IPS DF 19.7 (cell line): ENCODE results near the gene BCAR3.
"Not testable (repeated sequence)": the region's sequence is repeated elsewhere in the genome, so short reads cannot be mapped to it uniquely, and the experiment has no call there.

Experiments
- DNase-seq: peaks from one replicate; pipeline ENCODE4 v3.0.0-alpha.2; 2013; ENCODE audit warnings: low read depth, low spot score

The BCAR3 gene

GRCh38 chr1:93577536-93578432 is 103.9 kb downstream of the BCAR3 start:
- DNase-seq, result no peak

DNA sequence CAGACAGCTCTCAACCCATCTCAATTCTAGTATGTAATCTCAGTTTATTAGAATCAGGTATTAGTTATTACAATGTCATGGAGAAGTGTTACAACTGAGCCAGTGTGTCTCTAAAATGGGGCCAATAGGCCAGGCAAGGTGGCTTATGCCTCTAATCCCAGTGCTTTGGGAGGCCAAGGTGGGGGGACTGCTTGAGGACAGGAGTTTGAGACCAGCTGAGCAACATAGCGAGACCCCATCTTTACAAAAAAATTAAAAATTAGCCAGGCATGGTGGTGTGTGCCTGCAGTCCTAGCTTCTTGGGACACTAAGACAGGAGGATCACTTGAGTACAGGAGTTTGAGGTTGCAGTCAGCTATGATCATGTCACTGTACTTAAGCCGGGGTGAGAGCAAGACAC is 104.9 kb downstream of the BCAR3 start:
- DNase-seq, result no peak

GRCh38 chr1:93576346-93576745 is 105.3 kb downstream of the BCAR3 start:
- no peak for DNase-seq

GRCh38 chr1:93575621-93576284 is 105.9 kb downstream of the BCAR3 start:
- DNase-seq, result no peak

DNA sequence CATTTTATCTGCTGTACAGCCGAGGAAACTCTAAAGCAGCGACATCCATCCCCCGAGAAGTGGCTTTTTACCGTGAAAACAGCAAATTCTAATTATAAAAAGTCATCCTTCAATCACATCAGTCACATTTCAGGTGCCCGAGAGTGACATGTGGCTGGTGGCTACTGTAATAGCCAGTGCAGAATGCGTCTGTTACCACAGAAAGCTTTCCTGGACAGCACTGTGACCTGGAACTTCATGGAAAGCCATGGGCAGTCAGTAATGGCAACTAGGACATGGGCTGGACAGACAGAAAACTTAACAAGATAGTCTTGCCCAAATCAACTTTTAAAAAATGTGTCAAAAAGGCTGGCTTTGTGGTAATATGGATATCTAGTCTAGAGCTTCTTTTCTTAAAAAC is 106.6 kb downstream of the BCAR3 start:
- no peak for DNase-seq

GRCh38 chr1:93574511-93574910 is 107.1 kb downstream of the BCAR3 start:
- DNase-seq, result no peak

GRCh38 chr1:93573940-93574469 is 107.6 kb downstream of the BCAR3 start:
- DNase-seq, result no peak

DNA sequence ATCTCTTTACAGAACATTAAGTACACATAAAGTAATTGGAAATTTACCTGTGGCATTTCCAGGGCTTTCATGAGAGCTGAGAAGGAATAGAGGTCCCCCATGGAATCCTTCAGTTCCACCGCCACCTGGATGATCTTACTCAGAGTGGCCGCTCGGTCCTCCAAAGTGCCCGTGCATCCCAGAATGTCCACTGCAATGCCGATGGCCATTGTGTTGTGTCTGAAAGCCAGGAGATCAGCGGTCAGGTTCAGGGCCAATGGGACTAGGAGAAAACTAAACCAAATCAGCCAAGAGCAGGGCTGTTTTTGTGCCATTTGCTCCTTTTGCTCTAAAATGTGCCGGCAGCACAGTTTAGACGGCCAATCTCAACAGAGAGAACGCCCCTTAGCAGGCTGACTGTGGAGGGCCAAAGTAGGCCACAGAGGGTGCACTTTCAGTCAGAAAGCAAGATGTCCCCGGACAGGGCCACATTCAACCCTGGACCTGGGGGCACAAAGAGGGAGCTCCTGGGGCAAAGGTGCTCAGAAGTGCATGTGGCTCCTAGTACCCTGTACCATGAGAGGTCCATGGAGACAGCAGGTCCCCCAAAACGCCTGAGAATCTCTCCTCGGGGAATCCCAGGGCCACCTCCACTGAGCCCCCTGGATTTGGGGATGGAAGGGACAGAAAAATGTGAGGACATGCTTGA is 109.9 kb downstream of the BCAR3 start:
- no peak for DNase-seq

- no peak for DNase-seq
Observed at GRCh38 chr1:93569489-93569888, 112.1 kb downstream of the BCAR3 start.

- no peak for DNase-seq
Observed at GRCh38 chr1:93567255-93567918, 114.2 kb downstream of the BCAR3 start.

GRCh38 chr1:93566227-93566626 is 115.4 kb downstream of the BCAR3 start:
- no peak for DNase-seq

GRCh38 chr1:93565496-93566206 is 116.0 kb downstream of the BCAR3 start:
- no peak for DNase-seq

DNA sequence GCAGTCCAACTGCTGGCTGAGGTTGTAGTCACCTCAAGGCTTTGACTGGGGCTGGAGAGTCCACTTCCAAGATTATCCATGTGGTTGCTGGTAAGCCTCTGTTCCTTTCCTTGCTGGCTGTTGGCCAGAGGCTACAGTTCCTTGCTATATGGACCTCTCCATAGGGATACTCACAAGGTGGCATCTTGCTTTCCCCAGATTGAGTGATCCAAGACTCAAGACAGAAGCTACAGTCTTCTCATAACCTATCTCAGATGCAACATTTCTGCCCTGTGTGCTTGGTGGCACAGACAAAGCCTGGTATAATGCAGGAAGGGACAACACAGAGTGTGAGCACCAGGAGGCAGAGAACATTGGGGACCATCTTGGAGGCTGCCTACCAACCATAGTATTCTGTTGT is 121.9 kb downstream of the BCAR3 start:
- no peak for DNase-seq

DNA sequence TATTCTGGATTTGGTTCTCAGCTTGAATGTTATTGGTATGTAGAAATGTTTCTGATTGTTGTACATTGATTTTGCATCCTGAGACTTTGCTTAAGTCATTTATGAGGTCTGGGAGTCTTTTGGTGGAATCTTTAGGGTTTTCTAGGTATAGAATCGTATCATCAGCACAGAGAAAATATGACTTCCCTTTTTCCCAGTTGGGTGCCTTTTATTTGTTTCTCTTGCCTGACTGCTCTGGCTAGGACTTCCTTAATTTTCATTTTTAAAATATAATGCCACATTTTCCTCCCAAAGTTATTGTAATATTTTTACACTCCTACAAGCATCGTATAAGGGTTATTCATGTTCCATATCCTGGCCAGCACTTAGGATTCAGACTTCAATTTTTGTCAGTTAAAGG is 122.6 kb downstream of the BCAR3 start:
- DNase-seq, result no peak

- DNase-seq, result no peak
Observed at GRCh38 chr1:93556291-93556690, 125.3 kb downstream of the BCAR3 start.

DNA sequence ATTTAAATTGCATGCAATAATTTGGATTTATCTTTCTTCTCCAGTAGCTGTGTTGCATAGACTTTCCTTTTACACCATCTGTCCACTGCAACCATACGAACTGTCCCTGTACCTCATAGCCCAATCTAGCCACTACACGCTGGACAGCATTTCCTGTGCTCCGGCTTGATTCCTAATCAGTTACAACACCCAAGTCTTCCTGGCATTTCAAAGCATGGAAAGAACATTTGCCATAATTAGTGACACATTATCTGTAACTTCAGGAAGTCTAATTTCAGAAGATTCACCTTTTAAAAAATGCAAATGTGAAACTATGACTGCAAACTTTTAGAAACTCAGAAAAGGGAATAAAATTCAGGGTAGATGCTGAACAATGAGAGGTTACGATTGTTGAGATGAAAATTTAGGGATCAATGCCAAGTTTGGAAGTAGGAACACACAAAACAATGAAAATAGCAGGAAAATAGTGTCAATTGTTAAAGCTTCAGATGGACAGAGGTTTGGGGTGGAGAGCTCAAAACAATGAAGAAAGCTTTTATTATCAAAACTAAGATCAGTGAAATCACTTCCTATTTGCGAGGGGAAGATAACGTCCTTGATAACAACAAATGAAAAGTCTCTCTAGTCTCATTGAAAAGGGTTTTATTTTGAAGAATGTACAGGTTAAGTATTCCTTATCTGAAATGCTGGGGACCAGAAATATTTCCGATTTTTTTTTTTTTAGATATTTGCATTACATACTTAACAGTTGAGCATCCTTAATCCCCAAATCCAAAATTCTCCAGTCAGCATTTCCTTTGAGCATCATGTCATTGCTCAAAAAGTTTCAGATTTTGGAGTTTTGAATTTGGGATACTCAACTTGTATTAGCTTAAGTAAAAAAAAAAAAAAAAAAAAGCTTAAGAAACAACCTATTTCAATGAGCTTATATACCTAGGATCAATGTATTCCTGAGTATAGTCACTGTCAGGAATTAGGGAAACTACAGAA is 126.5 kb downstream of the BCAR3 start:
- no peak for DNase-seq

- DNase-seq, result not testable (repeated sequence)
Observed at GRCh38 chr1:93553886-93554490, 127.6 kb downstream of the BCAR3 start.

DNA sequence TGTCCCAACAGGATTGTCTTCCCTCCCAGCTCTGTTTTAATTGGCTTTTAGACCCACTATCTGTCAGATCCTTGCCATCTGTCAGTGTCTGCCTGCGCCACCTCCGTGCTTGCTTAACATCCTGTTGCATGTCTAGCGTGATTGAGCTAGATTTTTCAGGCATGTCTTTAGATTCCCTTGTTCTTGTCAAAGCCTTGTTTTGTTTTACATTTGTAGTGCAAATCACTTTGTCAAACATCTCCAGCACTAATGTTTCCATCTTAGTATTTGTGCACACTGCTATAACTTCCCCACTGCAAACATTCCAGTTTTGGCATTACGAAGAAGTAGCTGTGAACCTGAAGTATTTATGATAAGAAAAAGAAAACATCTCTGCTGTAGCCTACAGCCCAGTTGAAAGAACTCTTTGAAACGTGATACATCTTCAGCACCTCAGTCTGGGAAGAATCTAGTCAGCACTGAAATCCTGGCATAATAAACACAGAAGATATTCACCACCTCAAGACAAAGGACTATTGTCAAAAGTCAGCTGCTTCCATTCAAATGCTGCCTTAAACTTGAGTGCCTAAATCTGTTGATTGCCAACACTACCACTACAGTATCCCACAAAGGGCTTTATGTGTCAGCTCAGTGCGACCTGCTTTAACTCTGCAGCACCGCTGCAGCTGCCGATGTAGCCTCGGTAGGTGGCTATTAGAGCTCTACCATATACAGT is 128.7 kb downstream of the BCAR3 start:
- peak; percentile 12 for DNase-seq

DNA sequence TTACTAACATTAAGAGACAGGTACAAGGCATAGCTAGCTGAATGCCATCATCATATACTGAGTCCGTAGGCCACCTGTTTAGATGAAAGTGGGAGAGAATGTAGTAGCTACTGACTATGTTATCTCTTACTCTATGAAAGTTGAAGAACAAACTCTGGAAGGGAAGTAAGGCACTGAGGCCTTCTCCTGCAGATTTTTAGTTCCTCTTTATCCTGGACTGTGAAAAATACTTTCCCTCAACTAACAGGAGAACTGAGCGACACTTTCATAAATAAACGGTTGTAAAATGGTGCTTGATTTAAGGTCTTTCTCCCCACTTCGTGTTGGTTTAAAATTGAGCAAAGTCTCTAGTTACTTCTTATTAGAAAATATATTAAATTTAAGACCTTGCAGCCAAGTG is 131.8 kb downstream of the BCAR3 start:
- DNase-seq, result no peak
